Heart left ventricle (tissue), 13 donors: ENCODE data around the gene PGAP1.

Experiments
- POLR2A ChIP-seq, 2 donors: fragments of 450-650 bp; IDR thresholded peaks; one replicate each; pipeline ENCODE4 v1.6.1; 2017; ENCODE audit warnings: antibody characterized with exemption in 2 of 2, mild to moderate bottlenecking in 2 of 2, moderate library complexity in 2 of 2
- TF ChIP-seq, protein P1 (sequence below), 12 donors: fragments of 200-600 bp; sonication (generic) in 4 of 12; IDR thresholded peaks; one replicate each; pipeline versions ENCODE4 v1.5.0 to v1.8.0; 2018 to 2022; ENCODE audit warnings: antibody characterized with exemption in 12 of 12, mild to moderate bottlenecking in 5 of 12
- donor health status: ischemic (EF 13 %, LVEDD 7.1; RV severe dilation, severe dysfunction).
- donor health status: DM: no; HTN: yes; CAD: no.
- donor health status: DM: no; HTN: no; CAD: no.
- donor health status: ischemic (EF 25% LVEDD 6.9; RV normal size, moderate dysfunction).
- donor health status: ischemic (EF 25% LVEDD 5.7; RV mildly dilated, moderate dysfunction).
- donor health status: ischemic (EF 35%, LVEDD 5.7; RV mildly dilated, moderate dysfunction).
- donor health status: nonischemic (EF 11% LVEDD 7.7; RV severe dilation, severe dysfunction).
- donor health status: DM: yes; HTN: yes; CAD: no.
- donor health status: PGD.
- donor health status: ischemic (EF 29% LVEDD 5.4; RV normal size, mild dysfunction).
- donor health status: nonischemic (EF 23%, LVEDD 6.1; RV moderate dilation, normal function).

DNA sequence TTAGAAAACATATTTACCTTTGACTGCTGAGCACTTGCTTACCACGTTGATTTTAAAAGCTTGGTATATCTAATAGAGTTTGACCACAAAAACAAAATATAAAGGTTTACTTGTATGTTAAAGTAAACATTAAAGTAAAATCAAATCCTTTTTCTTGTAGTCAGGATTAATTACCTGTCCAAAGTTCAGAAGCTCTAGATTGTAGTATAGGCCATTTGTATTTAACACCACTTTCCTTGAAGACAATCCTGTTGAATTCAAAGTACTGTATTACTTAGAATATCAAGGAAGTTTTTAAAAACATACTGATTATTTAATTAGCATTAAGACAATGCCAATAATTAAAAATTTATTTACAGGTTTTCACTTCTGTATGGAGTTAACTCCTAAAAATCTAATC, 53.0 kb downstream of the PGAP1 start:
- TF ChIP-seq, protein P1, sequence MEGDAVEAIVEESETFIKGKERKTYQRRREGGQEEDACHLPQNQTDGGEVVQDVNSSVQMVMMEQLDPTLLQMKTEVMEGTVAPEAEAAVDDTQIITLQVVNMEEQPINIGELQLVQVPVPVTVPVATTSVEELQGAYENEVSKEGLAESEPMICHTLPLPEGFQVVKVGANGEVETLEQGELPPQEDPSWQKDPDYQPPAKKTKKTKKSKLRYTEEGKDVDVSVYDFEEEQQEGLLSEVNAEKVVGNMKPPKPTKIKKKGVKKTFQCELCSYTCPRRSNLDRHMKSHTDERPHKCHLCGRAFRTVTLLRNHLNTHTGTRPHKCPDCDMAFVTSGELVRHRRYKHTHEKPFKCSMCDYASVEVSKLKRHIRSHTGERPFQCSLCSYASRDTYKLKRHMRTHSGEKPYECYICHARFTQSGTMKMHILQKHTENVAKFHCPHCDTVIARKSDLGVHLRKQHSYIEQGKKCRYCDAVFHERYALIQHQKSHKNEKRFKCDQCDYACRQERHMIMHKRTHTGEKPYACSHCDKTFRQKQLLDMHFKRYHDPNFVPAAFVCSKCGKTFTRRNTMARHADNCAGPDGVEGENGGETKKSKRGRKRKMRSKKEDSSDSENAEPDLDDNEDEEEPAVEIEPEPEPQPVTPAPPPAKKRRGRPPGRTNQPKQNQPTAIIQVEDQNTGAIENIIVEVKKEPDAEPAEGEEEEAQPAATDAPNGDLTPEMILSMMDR (IDR thresholded peaks at IDR 0.05) = no peak
- no peak for TF ChIP-seq POLR2A (IDR thresholded peaks at IDR 0.05)
